Activated T-cell treated with anti-CD3 and anti-CD28 coated beads for 4 hours (primary cell): ENCODE data around the gene SHISA3.
"Not testable (repeated sequence)": the region's sequence is repeated elsewhere in the genome, so short reads cannot be mapped to it uniquely, and the experiment has no call there.

Experiments used
- DNase-seq: peaks from one replicate; pipeline ENCODE4 v3.0.0-alpha.2; 2020

The SHISA3 gene

GRCh38 chr4:42396752-42397634, at the start of gene SHISA3:
SHISA3 (plus strand) TSS chr4:42397488; CDS start chr4:42398057, 569 bp downstream.
- DNase-seq, result no peak

DNA sequence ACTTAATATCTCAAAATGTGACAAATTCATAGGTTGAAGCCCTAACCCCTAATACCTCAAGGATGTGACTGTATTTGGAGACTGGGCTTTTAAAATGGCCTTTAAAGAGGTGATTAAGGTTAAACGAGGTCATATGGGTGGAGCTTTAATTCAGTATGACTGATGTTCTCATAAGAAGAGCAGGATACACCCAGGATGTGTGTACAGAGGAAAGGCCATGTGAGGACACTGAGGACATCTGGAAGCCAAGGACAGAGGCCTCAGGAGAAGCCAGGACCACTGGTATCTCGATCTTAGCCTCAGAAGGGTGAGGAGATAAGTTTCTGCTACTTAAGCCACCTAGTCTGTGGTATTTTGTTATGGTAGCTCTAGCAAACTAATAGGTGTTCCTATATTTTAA, 49.0 kb upstream of the SHISA3 start:
- DNase-seq, result no peak

DNA sequence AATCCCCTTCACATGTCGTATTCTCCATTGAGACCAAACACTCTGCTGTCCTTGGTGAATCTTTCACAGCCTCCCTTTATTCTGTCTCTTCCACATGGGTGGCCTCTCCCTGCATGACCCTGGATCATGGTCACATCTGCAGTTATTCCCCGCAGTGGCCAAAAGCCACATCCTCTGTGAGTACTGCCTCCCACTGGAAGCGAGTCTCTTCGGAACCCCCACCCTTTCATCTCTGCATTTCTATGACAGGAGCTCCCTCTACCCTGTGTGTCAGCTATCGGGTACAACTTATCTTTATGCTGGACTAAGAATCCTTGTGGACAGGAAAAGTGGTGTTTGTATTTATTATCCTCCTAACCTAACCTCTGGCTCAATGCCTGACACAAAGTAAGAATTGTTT, 48.6 kb upstream of the SHISA3 start:
- DNase-seq, result no peak

DNA sequence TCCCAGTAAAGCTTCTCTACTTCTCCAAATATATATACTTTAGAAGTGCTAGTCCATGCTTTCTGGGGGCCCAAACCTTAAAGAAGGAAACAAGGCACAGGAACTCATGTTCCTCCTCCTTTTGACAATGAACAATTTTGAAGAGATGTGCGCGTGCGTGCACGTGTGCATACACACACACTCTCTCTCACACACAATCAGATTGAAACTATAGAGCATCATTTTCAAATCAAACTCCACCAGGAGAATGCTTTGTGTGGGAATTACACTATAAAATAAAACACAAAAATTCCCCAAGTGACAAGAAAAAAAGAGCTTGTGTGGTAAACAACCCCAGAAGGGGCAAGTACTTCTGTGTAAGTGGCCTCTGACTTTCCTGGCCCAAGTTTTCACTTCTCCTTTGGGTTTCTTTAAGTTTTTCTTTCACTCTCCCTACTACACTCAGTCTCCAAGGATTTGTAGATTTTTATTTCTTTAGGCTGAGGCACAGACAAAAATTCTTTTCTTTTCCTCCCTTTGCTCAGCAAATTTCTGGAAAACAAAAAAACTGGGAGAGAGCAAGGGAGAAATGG, 46.6 kb upstream of the SHISA3 start:
- DNase-seq, result no peak

DNA sequence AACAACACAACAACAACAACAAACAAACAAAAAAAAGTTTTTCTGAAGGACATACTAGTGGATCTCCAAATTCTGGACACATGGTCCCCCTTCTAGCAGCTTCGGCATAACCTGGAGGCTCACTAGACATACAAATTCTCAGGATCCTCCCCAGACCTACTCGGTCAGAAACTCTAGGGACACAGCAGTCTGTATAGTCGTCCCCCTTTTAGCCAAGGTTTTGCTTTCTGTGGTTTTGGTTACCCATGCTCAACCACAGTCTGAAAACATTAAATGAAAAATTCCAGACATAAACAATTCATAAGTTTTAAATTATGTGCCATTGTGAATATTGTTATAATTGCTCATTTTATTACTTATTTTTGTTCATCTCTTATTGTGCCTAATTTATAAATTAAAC, 45.2 kb upstream of the SHISA3 start:
- DNase-seq, result no peak

GRCh38 chr4:42357325-42357724, 40.0 kb upstream of the SHISA3 start:
- no peak for DNase-seq

- no peak for DNase-seq
Observed at GRCh38 chr4:42359711-42360110, 37.6 kb upstream of the SHISA3 start.

- no peak for DNase-seq
Observed at GRCh38 chr4:42360256-42360669, 37.0 kb upstream of the SHISA3 start.

DNA sequence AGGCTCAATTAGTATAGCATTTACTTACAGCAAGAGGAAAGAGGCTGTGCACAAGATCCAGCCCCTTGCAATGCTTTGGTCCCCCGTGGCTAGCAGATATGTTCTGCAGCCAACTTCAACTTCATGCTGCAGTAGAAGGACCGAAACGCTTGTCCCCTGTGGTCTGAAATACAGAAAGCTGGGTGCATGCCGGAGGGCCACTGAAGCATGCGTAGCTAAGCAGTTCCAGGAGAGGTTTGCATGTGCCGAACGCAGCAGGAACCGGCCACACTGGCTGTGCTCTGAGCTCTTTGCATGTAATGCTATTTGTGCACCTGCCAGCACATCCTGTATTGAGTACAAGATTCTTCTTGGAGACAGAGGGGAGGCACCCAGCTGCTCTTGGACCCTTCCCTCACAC, 35.8 kb upstream of the SHISA3 start:
- no peak for DNase-seq

GRCh38 chr4:42362591-42362990, 34.7 kb upstream of the SHISA3 start:
- DNase-seq, result no peak

GRCh38 chr4:42363614-42364013, 33.7 kb upstream of the SHISA3 start:
- DNase-seq, result no peak

DNA sequence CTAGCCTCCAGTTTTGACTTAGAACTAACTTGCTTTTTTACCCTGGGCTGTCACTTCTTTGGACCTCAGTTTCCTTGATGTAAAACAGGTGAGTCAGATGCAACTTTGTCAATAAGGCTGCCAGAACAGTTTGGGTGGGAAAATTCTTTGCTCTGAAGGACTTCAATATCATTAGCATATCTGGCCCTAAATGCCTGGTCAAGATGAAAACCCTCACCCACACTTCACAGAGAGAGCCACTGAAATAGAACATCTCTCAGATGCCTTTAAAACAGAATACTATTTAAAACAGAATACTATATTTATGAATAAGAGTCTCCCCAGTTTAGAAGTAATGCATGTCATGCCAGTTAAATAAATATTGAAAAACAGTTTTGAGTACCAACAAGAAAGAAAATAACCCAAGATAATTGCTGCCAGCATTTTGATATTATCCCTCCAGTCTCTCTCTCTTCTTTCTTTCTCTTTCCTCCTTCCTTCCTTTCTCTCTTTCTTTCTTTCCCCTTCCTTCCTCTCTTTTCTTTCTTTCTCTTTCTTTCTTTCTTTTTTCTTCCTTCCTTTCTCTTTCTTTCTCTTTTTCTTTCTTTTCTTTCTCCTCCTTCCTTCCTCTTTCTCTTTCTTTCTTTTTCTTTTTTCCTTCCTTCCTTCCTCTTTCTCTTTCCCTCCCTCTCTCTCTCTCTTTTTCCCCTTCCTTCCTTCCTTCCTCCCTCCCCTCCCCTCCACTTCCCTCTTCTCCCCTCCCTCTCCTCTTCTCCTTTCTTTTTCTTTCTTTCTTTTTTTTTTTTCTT, 32.8 kb upstream of the SHISA3 start:
- no peak for DNase-seq

DNA sequence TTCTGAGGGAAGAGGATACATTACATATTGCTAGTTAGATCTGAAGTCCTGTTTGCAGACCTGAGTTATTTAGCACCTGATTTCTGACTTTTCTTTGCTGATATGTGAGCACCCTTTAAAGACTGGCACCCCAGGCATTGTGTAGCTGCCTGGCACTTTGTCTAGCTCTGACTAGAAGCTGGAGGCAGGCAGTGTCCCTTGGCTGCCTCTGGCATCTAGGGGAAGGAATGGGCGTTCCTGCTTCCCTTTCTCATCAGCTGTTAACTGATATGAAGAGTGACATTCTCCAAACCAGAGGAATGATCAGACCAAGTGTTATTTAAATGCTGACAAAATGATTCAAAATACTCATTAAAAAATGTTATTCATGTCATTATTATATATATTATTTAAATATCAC, 30.3 kb upstream of the SHISA3 start:
- DNase-seq, result no peak

GRCh38 chr4:42369489-42369888, 27.8 kb upstream of the SHISA3 start:
- no peak for DNase-seq

GRCh38 chr4:42371305-42372252, 25.7 kb upstream of the SHISA3 start:
- no peak for DNase-seq

- DNase-seq, result not testable (repeated sequence)
Observed at GRCh38 chr4:42372303-42372702, 25.0 kb upstream of the SHISA3 start.

DNA sequence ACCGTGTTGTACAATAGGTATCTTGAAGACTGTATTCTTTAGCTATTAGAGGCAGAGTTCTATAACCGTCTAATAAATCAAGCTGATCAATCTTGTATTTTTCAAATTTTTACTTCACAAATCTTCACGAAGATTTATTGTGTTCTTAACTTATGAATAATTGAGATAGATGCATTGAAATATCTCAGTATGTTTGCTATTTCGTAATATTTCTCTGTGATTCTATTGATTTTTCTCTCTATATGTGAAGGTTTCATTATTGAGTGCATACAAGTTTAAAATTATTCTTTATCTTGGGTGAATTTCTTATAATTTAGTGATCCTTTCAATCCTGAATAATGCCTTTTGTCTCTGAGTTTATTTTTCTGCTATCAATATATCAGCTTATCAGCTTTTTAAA, 19.8 kb upstream of the SHISA3 start:
- DNase-seq, result no peak

DNA sequence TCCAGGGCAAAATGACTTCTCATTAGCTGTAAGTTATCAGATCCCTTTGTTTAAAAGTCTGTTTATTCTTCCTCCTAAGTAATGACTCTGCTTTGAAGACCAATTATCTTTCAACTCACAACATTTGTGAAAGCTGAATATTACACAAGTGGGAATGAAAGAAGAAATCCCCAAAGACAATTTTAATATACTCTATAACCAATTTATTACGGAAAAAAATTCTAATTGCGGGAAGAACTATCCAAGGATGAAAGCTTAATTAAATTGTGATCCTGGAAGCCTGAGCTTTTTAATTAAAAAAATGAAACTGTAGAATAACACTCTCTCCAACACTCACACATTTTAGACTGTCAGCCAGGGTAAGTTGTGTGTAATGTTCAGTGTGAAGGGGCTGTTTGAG, 15.6 kb upstream of the SHISA3 start:
- no peak for DNase-seq

- DNase-seq, result no peak
Observed at GRCh38 chr4:42385516-42385915, 11.8 kb upstream of the SHISA3 start.

DNA sequence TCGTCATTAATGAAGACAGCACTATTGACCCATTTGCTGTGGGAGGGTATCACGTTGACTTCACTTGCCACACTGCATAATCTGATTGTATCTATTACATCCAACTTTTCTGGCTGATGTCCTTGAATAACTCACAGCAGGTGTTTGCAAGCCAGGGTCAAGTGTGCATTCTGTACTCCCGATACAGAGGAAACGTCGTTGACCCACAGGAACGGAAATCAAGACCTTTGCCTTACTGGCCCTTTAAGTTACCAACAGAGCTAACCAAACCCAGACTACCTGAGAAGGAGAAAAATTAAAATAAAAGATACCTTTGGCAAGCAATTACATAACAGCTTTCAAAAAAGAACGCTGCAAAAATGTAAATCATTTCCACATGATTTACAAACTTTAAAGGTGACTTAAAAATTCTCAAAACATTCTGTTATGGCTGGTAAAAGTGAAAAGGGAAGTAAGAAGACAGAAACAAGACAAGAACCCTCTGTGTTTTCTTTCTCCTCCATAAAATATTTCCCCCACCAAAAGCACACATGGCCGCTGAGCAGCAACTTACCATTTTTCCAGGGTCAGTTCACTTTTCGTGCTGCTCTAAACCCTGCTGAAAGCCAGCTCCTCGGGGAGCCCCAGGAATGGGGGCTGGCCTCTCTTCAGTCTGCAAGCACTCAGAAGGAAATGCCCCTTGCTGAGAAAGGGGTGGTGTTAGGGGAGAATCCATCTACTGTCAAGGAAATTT, 6.5 kb upstream of the SHISA3 start:
- no peak for DNase-seq

DNA sequence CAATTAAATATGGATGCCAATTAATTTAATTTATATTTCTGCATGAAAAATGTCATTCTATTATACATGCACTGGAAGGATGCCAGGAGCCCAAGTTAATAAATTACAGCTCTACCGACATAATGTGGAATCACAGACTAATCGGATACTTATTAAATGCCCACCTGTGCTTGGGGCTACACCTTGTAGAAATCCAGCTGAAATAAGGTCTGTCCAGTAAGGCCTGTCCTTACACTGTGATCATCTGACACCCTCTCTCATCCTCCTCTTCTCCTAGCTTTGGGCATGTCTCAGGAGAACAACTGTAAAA, 6.0 kb upstream of the SHISA3 start:
- no peak for DNase-seq

DNA sequence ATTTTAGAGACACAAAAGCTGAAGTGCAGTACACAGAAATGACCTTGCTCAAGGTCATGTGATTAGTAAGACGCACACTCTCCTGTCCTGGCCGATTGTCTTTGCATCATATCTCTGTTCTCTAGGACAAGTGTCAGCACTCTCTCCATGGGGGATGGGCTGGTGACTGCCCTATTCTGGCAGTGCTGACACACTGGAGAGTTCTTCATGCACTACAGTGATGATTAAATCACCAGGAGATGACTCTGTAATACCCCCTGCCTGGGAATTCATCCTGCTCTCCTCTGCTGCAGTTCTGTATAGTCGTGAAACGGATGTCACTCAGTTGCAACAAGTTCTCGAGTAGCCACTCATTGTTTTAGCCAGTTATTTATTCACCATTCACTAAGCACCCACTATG, 5.3 kb upstream of the SHISA3 start:
- DNase-seq, result no peak
